HG03066 (cell line): ENCODE results near the gene G6PD.
"Not testable (repeated sequence)": the region's sequence is repeated elsewhere in the genome, so short reads cannot be mapped to it uniquely, and the experiment has no call there.

Source experiments
- ATAC-seq: cut with Tn5 transposase; IDR thresholded peaks from one replicate; pipeline ENCODE4 v1.9.1; 2021; ENCODE audit warnings: low read depth; ENCODE audit not compliant: unreplicated experiment

G6PD gene

DNA sequence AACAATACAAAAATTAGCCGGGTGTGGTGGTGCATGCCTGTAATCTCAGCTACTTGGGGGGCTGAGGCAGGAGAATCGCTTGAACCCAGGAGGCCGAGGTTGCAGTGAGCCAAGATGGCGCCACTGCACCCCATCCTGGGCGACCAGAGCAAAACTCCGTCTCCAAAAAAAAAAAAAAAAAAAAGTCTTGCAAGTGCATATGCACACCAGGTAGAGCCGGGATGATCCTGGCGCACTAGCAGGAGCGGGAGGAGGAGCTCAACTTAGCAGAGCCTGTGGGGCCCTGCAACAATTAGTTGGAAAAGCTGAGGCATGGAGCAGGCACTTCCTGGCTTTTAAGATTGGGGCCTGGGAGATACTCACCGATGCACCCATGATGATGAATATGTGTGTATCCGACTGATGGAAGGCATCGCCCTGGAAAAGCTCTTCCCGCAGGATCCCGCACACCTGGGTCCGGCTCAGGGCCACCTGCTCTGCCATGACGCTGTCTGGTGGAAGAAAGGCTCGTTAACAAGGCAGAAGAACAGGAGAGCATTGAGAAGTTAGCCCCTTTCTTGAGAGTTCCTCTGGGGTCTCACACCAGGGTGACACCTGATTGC, 872 bp downstream of the G6PD start:
- ATAC-seq: no peak

DNA sequence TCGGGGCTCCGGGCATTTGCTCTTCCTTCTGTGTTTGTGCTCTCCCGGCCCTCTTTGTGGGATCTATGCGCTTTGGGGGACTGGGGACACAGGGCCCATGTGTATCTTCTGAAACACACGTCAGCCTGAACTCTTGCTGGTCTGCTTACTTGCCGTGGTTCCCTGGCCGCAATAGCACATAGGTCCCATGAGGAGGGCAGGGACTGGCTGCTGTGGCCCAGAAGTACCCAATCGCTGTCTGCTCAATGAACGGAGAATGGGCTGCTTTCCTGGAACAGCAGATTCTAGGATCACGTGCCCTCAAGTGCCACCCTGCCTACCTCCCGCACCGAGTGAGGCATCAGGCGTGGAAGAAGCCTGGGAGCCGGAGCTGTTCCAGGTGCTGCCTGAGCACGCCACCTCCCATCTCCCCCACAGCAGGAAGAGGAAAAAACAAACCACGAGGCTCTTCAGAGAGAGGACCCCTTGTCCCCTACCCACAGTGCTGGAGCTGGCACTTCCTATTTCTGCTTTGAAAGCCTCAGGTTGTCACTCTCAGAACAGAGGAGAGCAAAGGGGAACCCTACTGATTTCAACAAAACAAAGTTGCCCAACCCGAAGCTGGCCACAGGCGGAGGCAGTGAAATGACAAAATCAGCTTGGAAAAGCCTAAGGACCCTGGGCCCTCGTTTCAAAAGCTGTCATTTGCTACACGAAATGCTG, 3.8 kb downstream of the G6PD start:
- no peak for ATAC-seq

DNA sequence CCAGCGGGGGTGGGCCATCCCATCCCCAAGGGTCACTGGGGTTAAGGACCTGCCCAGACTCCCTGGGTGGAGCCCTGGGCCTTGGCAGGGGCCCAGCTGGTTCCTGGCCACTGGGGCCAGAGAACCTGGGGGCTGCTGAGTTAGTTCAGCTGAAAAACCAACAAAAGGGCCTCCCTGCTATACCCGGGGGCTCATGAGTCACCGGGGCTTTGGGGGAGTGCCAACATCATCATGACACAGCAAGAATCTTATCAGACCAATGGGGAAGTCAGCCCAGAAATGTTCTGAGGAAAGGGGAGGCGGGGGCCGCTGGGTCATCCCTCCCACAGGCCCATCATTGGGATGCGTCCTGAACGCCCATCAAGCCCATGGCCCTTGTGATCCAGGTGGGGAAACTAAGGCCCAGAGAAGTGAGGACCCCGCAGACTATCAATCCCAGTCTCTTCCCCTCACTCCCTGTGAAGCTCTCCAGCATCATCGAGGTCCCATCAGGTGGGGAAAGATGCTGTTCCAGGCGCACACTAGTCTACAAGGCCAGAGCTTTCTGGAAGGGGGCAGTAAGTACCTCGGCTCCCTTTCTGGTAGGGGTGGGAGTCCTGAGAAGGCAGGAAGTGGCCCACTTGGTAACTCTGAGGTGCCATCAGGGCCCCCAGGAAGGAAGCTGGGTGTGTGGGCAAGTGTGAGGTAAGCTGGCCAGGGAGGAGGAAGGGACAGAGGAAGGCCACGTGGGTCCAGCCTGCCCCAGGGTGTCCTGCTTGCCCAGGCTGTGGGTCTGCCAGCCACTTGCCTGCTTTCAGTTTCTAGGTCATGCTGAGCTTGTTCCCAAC, 4.5 kb downstream of the G6PD start:
- no peak for ATAC-seq

DNA sequence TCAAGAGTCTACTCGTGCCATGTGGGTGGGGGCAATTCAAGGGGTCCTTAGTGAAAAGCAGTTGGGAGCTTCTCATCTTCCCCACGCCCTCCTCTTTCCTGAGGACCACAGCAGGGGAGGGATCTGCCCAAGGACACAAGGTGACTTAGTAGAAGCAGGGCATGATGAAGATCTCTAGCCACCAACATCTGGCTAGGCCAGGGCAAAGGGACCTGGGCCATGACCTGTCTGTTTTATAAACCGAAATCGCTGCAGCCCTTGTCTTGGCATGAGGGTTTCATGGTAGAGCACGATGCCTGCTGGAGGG, 5.1 kb downstream of the G6PD start:
- no peak for ATAC-seq

DNA sequence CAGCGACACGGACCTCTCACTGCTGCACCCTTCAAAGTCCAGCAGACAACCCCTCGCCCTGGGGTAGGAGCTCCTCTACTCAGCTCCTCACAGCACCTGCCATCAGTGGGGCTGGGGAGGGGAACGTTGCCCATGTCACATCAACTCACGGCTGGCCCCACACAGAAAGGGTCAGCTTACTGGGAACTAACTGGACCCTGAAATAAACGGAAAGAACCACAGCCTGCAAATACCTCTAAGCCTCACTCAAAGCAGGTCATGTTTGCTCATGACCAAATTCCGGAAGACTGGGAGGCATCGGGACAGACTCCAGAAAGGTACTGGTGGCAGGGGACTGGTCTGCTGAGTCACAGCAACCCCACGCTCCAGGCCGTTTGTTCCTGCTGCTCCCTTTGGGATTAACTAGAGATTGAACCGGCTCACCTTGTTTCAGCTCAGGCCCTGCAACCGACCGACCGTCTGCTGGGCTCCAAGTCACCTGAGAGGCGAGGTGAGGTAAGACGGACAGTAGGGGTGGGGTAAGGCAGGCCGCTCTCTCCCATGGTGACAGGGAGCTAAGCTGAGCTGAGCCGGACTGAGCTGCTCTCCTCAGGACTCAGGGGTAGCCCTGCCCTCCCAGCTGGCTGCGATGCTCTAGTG, 5.6 kb downstream of the G6PD start:
- no peak for ATAC-seq

DNA sequence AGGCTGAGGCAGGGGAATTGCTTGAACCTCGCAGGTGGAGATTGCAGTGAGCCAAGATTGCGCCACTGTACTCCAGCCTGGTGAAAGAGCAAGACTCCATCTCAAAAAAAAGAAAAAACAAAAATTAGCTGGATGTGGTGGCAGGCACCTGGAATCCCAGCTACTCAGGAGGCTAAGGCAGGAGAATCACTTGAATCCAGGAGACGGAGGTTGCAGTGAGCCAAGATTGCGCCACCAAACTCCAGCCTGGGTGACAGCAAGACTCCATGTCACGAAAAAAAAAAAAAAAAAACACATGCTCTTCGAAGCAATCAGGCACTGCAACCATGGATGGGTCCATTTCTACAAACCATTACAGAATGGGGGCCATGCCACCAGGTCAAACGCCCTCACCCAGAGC, 6.3 kb downstream of the G6PD start:
- not testable (repeated sequence) for ATAC-seq

DNA sequence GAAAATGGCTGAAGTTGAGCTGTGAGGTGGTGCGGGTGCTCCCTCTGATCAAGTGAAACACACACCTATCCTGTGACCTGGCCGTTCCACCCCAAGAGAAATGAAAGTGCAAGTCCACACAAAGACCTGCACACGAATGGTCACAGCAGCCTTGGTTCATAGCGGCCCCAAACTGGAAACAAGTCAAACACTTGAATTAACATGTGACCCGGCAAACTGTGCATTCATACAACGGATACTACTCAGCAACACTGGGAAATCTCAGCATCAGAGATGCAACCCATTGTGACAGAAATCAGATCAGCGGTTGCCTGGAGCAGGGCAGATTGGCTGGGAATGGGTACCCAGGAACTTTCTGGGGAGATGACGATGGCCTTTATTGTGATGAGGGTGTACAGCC, 7.6 kb downstream of the G6PD start:
- ATAC-seq: no peak

DNA sequence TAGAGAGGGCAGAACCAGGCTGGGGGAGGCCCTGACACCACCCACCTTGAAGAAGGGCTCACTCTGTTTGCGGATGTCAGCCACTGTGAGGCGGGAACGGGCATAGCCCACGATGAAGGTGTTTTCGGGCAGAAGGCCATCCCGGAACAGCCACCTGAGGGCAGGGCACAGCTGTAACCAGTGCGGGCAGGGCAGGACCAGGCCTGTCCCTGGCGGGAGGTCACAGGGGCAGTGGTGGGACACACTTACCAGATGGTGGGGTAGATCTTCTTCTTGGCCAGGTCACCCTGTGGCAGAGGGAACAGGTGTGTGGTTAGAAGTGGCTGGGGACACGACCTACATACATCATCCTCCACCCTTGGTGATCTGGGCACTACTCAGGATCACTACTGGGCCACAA, 10.8 kb downstream of the G6PD start:
- no peak for ATAC-seq

DNA sequence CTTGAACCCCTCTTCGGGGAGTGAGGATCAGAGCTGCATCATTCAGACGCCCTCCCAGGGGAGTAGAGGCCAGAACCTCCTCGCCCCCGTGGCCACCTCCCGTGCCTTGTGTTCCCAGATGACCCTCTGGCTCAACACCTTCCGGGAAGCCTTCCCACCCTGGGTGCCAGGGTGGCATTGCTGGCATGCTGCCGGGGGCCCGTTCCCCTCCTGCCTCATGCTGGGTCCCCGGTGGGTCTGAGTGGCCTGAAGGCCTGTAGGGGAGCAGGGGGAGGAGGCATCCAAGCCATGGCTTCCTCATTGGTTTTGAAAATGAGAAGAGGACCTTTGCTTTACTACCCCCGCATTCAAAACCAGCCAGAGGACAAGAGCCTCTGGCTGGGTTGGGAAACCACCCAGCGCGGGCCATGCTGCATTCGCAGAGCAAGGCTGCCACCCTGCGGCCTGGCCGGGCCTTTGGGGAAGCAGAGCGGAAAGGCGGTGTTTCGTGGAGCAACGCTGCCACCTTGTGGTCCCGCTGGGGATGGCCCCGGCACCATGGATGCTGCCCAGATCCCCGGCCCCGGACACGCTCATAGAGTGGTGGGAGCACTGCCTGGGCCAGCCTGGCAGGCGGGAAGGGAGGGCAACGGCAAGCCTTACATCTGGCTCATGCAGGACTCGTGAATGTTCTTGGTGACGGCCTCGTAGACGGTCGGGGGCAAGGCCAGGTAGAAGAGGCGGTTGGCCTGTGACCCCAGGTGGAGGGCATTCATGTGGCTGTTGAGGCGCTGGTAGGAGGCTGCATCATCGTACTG, 11.9 kb downstream of the G6PD start:
- peak; percentile 91 for ATAC-seq

DNA sequence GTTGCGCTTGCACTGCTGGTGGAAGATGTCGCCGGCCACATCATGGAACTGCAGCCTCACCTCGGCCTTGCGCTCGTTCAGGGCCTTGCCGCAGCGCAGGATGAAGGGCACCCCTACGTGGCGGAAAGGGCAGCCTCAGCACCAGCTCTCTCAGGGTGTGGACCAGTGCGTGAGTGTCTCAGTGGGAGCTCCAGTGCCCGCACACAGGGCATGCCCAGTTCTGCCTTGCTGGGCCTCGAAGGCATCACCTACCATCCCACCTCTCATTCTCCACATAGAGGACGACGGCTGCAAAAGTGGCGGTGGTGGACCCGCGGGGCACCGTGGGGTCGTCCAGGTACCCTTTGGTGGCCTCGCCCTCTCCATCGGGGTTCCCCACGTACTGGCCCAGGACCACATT, 14.0 kb downstream of the G6PD start:
- no peak for ATAC-seq

DNA sequence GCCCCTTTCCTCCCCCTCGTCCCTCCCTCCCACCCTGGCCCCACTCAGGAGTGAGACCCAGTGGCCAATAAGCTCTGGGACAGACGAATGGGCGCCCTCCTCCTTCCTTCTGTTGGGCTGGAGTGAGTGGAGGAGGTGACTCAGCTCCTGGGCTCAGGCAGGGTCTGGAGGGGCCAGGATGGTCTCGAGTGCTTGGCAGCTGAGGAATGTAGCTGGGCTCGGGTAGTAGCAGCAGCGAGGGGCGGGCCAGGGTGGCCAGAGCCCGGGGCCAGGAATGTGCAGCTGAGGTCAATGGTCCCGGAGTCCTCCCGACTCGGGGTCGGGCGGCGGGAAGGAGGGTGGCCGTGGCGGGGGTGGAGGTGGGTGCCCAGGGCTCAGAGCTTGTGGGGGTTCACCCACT, 15.0 kb downstream of the G6PD start:
- ATAC-seq: no peak

DNA sequence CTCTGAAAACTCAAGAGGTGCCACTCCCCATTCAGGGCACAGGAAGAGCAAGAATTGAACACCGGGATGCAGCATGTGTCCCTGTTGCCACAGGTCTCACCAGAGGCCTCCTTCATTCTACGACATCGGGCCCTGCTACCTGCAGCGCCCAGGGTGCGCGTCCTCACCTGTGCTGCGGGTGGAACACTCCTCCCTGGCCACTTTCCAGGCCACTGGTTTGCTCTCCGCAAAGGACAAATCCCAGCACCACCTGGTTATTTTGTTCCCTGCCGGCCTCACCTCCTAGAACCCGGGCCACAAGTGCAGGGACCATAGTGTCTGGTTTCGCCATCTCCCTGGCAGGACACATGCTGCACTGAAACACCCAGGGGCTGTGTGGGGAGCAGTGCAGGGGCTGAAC, 16.4 kb downstream of the G6PD start:
- no peak for ATAC-seq

DNA sequence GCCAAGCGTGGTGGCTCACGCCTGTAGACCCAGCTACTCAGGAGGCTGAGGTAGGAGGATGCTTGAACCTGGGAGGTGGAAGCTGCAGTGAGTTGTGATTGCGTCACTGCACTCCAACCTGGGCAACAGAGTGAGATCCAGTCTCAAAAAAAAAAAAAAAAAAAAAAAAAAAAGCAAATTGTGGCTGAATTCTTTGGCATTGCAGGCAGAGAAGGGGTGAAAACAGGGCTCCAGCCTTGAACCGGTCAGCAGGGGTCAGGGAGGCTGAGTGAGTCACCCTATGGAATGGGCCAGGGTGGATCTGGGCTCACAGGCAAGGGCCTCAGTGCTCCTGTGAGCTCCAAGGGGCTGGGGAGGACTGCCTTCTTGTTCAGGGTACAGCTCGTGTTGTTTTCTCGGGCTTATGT, 17.4 kb downstream of the G6PD start:
- ATAC-seq: no peak

DNA sequence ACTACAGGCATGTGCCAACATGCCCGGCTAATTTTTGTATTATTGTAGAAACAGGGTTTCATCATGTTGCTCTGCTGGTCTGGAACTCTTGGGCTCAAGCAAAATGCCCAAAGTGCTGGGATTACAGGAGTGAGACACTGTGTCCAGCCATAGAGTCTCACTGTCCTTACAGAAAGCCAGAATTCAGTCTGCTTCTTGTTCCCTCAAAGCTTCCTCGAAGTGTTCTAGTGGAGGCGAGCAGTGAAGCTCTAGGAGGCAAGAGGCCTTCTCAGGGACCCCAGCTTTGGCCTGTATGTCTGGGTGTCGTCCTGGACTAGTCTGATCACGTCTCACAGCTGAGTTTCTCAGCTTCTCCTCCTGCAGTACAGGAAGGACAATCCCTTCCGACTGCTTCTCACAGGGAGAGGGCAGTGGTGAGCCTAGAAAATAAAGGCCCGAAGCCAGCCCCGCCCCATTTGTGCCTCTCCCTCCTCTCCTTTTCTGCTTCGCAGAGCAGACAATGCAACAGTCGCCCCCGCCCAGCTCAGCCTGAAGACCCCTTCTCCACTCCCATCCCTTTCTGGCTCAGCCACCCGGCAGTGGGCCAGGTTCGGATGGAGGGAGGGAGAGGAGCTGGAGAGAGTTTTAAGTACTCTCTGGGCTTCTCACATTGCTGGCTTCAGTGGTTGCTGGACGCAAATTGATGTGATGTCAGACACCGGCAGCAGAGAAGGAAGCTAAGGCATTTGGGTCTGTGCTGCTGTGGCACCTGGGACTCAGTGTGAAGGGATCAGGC, 19.6 kb downstream of the G6PD start:
- ATAC-seq: peak; percentile 72

DNA sequence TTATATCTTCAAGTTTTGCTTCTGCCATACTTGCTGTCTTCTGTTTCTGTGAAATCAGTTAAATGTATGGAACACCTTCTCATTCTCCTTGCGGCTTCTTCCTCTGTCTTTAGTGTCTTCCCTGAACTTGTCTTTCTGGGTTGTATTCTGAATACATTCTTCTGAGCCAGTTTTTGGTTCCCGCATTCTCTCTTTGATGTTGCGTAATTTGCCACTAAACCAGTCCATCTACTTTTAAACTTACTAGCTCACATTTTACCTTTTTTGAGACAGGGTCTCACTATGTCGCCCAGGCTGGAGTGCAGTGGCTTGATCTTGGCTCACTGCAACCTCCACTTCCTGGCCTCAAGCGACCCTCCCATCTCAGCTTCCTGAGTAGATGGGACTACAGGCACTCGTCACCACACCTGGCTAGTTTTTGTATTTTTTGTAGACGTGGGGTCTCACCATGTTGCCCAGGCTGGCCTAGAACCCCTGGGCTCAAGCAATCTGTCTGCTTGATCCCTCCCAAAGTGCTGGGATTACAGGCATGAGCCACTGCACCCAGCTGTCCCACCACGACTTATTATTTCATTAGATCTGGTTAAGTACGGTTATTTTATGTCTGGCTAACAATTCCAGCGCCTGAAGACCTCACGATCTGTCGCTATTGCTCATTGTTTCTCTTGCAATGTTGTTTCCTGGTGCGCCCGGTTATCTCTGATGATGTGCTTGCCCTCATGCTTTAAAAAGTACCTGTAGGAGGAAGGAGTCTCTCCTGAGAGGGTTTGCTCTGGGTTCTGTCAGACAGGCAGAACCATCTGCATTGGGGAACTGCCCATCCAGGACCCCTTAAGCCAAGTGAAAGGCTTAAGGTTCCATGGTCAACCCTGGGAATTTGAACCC, 20.8 kb downstream of the G6PD start:
- no peak for ATAC-seq

DNA sequence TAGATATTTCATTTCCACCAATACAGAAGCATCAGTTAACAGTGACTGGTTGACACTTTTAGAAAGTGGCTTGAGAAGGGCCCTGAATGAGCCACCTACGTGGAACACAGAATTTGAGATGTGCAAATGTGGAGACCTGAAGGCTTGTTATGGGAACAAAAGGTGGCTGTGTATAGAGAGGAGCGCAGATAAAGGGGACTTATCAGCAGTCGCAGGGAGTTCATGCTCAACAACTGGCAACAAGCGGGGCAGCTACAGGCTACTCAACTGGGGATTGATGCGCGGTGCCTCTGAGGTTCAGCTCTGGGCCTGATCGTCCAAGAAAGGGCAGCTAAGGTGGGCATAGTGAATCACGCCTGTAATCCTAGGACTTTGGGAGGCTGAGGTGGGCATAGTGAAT, 27.3 kb downstream of the G6PD start:
- no peak for ATAC-seq

DNA sequence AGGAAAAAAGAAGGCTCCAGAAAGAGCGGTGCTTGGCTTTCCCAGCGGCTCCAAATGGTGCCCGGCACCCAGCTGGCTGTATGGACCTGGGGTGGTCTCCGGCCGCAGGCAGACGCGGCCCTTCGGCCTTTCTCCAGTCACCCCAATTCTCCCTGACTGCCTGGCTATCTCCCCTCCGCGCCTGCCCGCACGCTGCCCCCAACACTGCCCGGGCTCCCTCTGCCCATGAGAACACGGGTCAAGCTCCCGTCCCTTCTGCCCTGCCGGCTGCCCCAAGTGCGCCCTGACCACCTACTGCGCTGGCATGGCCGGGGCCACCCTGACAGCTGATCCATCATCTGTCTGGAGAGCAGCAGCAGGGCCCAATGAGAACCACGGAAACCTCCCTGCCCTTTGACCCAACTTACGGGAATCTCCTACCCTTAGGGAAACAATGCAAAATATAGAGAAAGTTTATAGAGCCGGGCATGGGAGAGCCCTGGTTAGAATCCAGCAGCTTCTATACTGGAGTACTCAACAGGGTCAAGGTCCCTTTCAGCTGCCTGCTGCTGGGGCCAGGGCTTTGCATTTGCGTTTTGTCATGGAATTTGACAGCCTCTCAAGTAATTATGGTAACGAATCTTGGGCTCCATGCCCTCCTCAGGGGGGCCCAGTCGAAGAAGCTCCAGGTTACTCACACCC, 29.4 kb downstream of the G6PD start:
- ATAC-seq: no peak

DNA sequence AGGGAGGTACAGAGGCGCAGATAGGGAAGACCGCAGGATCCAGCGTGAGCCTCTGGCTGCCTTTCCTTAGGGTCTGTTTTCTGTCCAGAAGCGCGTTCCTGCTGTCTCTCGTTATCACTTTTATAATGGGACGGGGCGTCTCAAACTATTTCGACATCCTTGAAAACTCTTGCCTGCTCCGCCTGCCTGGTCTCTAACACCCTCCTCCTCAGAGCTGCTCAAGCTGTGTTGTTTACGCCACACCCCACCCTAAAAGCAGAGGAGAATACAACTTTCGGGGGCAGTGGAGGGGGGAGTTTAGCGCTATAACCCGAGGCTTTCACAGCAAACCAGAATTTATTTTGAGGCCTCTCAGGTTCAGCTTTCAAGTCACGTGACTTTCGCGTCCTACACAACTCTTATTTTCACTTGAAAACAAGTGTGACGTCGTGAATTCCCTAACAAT, 30.0 kb downstream of the G6PD start:
- ATAC-seq: no peak
